Measurements from ENCODE around the gene TTC33. TPM values are rescaled to one million over a fixed set of nuclear protein-coding genes. Genes with fewer than 3 reads are reported as not detected.

Gene TTC33
- polyA plus RNA-seq, 1 experiment, result 12.4 TPM

DNA sequence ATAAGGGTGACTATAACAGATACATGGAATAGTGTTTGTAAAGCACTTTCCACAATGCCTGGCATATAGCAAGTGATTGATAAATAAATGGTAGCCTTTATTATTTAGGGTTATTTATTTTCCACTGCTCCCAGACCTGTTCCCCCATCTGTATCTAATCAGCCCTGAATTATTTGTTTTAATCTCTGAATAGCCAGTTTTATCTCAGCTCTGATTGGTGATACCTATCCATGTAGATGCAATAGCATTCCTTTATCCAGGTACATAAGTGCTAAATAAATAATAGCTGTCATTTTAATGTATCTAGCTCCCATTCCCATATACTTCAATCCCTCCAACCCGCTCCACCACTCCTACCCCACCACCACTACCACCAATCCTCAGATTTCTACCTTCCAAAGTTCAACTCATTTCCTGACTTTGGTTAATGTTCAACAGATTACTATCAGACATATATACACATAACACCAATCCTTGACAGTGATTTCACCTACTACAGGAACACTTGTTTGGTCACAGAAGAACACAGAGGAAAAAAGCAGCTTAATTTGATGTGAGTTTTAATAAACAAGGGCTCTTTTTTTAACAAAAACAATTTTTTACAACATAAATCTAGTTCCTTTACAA is 28.4 kb upstream of the TTC33 start:
- no peak for DNase-seq (ENCODE audit: low read depth, low spot score)
- Histone ChIP-seq H3K9me3 (ENCODE audit: control insufficient read depth, insufficient read depth, low read length) (0 out of 2 replicates have a peak, but pooled peaks cover 5% of the 10 kb centered on the region), H3K4me3 (ENCODE audit: low read depth, low read length) (no peak overlapping the region), H3K27me3 (ENCODE audit: control insufficient read depth, insufficient read depth, low read length) (no peaks in the 10 kb centered on the region), H3K27ac (ENCODE audit: low read depth, low read length) (no peak overlapping the region)
- POLR2A ChIA-PET, result no interaction called here
- CTCF ChIA-PET, result no interaction called here
- TF ChIP-seq, protein P1, sequence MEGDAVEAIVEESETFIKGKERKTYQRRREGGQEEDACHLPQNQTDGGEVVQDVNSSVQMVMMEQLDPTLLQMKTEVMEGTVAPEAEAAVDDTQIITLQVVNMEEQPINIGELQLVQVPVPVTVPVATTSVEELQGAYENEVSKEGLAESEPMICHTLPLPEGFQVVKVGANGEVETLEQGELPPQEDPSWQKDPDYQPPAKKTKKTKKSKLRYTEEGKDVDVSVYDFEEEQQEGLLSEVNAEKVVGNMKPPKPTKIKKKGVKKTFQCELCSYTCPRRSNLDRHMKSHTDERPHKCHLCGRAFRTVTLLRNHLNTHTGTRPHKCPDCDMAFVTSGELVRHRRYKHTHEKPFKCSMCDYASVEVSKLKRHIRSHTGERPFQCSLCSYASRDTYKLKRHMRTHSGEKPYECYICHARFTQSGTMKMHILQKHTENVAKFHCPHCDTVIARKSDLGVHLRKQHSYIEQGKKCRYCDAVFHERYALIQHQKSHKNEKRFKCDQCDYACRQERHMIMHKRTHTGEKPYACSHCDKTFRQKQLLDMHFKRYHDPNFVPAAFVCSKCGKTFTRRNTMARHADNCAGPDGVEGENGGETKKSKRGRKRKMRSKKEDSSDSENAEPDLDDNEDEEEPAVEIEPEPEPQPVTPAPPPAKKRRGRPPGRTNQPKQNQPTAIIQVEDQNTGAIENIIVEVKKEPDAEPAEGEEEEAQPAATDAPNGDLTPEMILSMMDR (IDR thresholded peaks at IDR 0.05; ENCODE audit: low read depth, low read length), result no peak

DNA sequence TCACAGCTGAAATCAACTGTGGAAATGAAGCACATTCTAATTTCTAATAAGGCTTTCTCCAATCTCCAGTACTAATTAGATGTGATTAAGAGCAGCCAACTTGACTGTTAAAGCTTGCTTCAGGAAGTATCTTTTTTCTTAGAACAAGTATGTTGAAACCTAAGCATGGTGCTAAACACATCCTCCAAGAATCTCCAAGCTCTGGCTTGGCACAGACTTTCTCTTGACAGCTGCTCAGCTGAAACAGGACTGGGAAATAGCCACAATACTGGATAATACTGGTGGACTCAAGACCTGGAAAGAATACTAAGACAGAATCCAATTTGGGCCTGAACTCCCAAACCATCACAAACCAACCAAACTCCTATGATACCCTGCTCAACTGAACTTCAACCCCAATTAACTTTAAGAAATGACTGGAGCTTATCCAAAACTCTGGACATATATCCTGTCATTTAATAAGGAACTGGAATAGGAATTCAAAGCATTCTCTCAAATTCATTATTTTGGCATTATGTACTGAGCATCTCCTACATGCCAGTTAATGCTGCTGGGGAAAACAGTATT is 26.2 kb upstream of the TTC33 start:
- Histone ChIP-seq H3K4me3 (ENCODE audit: low read depth, low read length) (no peak overlapping the region), H3K27ac (ENCODE audit: low read depth, low read length) (no peak overlapping the region), H3K27me3 (ENCODE audit: control insufficient read depth, insufficient read depth, low read length) (no peaks in the 10 kb centered on the region), H3K9me3 (ENCODE audit: control insufficient read depth, insufficient read depth, low read length) (no peaks in the 10 kb centered on the region)
- TF ChIP-seq, protein P1 (IDR thresholded peaks at IDR 0.05; ENCODE audit: low read depth, low read length), result no peak
- POLR2A ChIA-PET, result interaction anchor here (0.6 to 0.9 kb wide), 2 partner anchors 11 to 15 kb away, joined by 3 to 4 read pairs; no protein-coding TSS in a partner anchor
- CTCF ChIA-PET, result interaction anchor here (0.9 kb wide), 1 partner anchor 21 kb away, joined by 3 read pairs; no protein-coding TSS in a partner anchor
- peak; percentile 29 for DNase-seq (ENCODE audit: low read depth, low spot score)

DNA sequence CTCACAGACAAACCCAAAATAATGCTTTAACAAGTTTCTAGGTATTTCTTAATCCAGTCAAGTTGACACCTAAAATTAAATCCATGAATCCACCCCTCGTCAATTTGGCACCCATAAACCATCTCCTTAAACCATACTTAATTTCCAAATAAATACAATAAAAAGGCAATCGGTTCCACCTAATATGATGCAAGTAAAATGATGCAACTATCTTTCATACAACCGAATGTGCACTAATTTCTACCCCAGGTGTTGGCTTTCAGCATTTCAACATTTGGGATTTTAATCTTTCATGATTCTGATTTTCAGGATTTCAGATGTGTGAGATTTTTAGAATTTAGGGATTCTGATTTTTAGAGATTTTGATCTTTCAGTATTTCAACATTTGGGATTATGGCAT is 25.1 kb upstream of the TTC33 start:
- H3K9me3 ChIP-seq (ENCODE audit: control insufficient read depth, insufficient read depth, low read length), result no peaks in the 10 kb centered on the region
- H3K27me3 ChIP-seq (ENCODE audit: control insufficient read depth, insufficient read depth, low read length), result no peaks in the 10 kb centered on the region
- H3K27ac ChIP-seq (ENCODE audit: low read depth, low read length), result no peak overlapping the region
- CTCF ChIA-PET, result no interaction called here
- POLR2A ChIA-PET, result no interaction called here
- DNase-seq (ENCODE audit: low read depth, low spot score), result no peak
- H3K4me3 ChIP-seq (ENCODE audit: low read depth, low read length), result no peak overlapping the region
- TF ChIP-seq, protein P1 (IDR thresholded peaks at IDR 0.05; ENCODE audit: low read depth, low read length), result no peak

DNA sequence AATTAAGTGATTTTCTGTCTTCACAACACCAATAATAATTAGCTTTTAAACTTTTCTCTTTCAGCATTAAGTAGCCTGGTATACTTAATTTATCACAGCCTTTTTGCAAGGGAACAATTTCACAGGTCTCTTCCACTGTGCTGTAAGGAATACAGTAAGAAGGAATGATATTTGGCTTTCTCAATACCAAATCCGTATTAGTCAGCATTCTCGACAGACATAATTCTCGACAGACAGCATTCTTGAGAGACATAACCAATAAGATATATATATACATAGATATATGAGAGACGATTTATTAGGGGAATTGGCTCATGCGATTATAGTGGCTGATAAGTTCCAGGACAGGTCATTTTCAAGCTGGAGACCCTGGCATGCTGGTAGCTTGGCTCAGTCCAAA is 24.4 kb upstream of the TTC33 start:
- no peak overlapping the region for H3K4me3 ChIP-seq (ENCODE audit: low read depth, low read length)
- DNase-seq (ENCODE audit: low read depth, low spot score), result no peak
- H3K27me3 ChIP-seq (ENCODE audit: control insufficient read depth, insufficient read depth, low read length), result no peaks in the 10 kb centered on the region
- POLR2A ChIA-PET, result no interaction called here
- CTCF ChIA-PET, result interaction anchor here (0.6 kb wide), 1 partner anchor 19 kb away, joined by 4 read pairs; no protein-coding TSS in a partner anchor
- no peaks in the 10 kb centered on the region for H3K9me3 ChIP-seq (ENCODE audit: control insufficient read depth, insufficient read depth, low read length)
- H3K27ac ChIP-seq (ENCODE audit: low read depth, low read length), result no peak overlapping the region
- TF ChIP-seq, protein P1 (IDR thresholded peaks at IDR 0.05; ENCODE audit: low read depth, low read length), result no peak

DNA sequence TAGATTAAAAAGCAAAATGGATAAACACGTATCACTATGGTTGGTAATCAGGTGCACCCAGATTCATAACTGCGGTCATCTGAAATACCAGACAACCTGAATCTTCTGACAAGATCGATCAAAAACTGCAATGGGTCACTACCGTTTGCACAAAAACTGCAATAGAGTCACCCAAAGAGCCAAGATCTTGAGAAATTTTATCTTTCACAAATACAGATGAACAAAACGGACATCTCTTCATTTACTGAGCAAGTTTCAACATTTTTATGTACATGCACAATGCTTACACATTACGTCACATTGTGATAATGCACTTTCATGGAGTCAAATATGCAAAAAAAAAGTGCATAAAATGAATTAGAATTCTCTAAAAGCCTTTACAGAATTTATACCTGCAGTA is 23.8 kb upstream of the TTC33 start:
- Histone ChIP-seq H3K4me3 (ENCODE audit: low read depth, low read length) (no peak overlapping the region), H3K27me3 (ENCODE audit: control insufficient read depth, insufficient read depth, low read length) (no peaks in the 10 kb centered on the region), H3K9me3 (ENCODE audit: control insufficient read depth, insufficient read depth, low read length) (no peaks in the 10 kb centered on the region), H3K27ac (ENCODE audit: low read depth, low read length) (no peak overlapping the region)
- POLR2A ChIA-PET, result no interaction called here
- TF ChIP-seq, protein P1 (IDR thresholded peaks at IDR 0.05; ENCODE audit: low read depth, low read length), result no peak
- CTCF ChIA-PET, result no interaction called here
- DNase-seq (ENCODE audit: low read depth, low spot score), result no peak

Data from AG04450 (cell line).